MG63 (cell line): ENCODE data around the gene ABCA8. TPM values are rescaled to one million over a fixed set of nuclear protein-coding genes. Genes with fewer than 3 reads are reported as not detected.

ENCODE experiments used
- DNase-seq: peaks from one replicate; pipeline ENCODE4 v3.0.0-alpha.2; 2020
- H3K27me3 ChIP-seq: fragments of 250-450 bp; sonication (Bioruptor Pico); 2 replicates; pipeline ENCODE4 v1.5.1; 2020; ENCODE audit warnings: mild to moderate bottlenecking, moderate library complexity
- H3K36me3 ChIP-seq: fragments of 250-450 bp; sonication (Bioruptor Pico); 2 replicates; pipeline ENCODE4 v1.5.1; 2020; ENCODE audit warnings: mild to moderate bottlenecking, moderate library complexity
- H3K4me3 ChIP-seq: fragments of 250-450 bp; sonication (Bioruptor Pico); 2 replicates; pipeline ENCODE4 v1.5.1; 2020; ENCODE audit warnings: mild to moderate bottlenecking, moderate library complexity
- H3K9me3 ChIP-seq: fragments of 250-450 bp; sonication (Bioruptor Pico); 2 replicates; pipeline ENCODE4 v1.5.1; 2020; ENCODE audit warnings: mild to moderate bottlenecking, moderate library complexity
- total RNA-seq: library from RNA; depleted of rRNA; stranded (reverse); fragments of >200 nt; shearing (Covaris generic); gene quantifications from 2 replicates; pipeline ENCODE4 v1.2.3, GENCODE V29; 2014; ENCODE audit warnings: low replicate concordance; rRNA removed

ABCA8 gene
- total RNA-seq, 1 experiment from 2014 or later: 1.8 TPM

GRCh38 chr17:68821860-68822696, 133.1 kb downstream of the ABCA8 start:
- Histone ChIP-seq H3K36me3 (no peaks in the 10 kb centered on the region), H3K9me3 (no peaks in the 10 kb centered on the region), H3K27me3 (no peaks in the 10 kb centered on the region), H3K4me3 (no peak overlapping the region)
- DNase-seq: peak; percentile 79

GRCh38 chr17:68820825-68821481, 134.2 kb downstream of the ABCA8 start:
- H3K4me3 ChIP-seq: no peak overlapping the region
- no peak for DNase-seq
- no peaks in the 10 kb centered on the region for H3K27me3 ChIP-seq
- no peaks in the 10 kb centered on the region for H3K36me3 ChIP-seq
- no peaks in the 10 kb centered on the region for H3K9me3 ChIP-seq

GRCh38 chr17:68820476-68820824, 134.7 kb downstream of the ABCA8 start:
- no peak for DNase-seq
- no peaks in the 10 kb centered on the region for H3K9me3 ChIP-seq
- H3K27me3 ChIP-seq: no peaks in the 10 kb centered on the region
- no peak overlapping the region for H3K4me3 ChIP-seq
- H3K36me3 ChIP-seq: no peaks in the 10 kb centered on the region

- DNase-seq: no peak
- H3K36me3 ChIP-seq: no peaks in the 10 kb centered on the region
- H3K4me3 ChIP-seq: no peak overlapping the region
- no peaks in the 10 kb centered on the region for H3K27me3 ChIP-seq
- H3K9me3 ChIP-seq: no peaks in the 10 kb centered on the region
Observed at GRCh38 chr17:68819465-68819864, 135.7 kb downstream of the ABCA8 start.

Other genes with a start within 250 kb of the ABCA8 start
- gene ABCA9, start 105.5 kb upstream of the ABCA8 start, total RNA-seq: not detected in 2 replicates
- gene ABCA6, start 186.5 kb upstream of the ABCA8 start, total RNA-seq: 0.99 and 1.9 TPM in 2 replicates